Muscle of leg (tissue), 11 donors: Measurements from ENCODE around the gene UGP2. TPM values are rescaled to one million over a fixed set of nuclear protein-coding genes. Genes with fewer than 3 reads are reported as not detected.

Experiments used
- DNase-seq: peaks from one replicate; pipeline ENCODE4 v3.0.0; 2013
- H3K27ac ChIP-seq: one replicate; pipeline ENCODE4 v1.5.1; 2013; ENCODE audit warnings: mild to moderate bottlenecking, low read length, control low read depth
- H3K27me3 ChIP-seq: one replicate; pipeline ENCODE4 v1.6.1; 2013; ENCODE audit warnings: low read length; ENCODE audit not compliant: control insufficient read depth, insufficient read depth
- H3K36me3 ChIP-seq: one replicate; pipeline ENCODE4 v1.6.1; 2013; ENCODE audit warnings: low read length; ENCODE audit not compliant: control insufficient read depth, insufficient read depth
- H3K4me1 ChIP-seq: one replicate; pipeline ENCODE4 v1.6.1; 2013; ENCODE audit warnings: low read length; ENCODE audit not compliant: control insufficient read depth, insufficient read depth
- H3K4me3 ChIP-seq: one replicate; pipeline ENCODE4 v1.5.1; 2013; ENCODE audit warnings: low read length, control low read depth
- H3K9me3 ChIP-seq: replicated peaks from 2 replicates; pipeline ENCODE4 v1.6.1; 2013; ENCODE audit warnings: low read depth, low read length; ENCODE audit not compliant: control insufficient read depth
- WGBS: methylation state at CpG from one replicate; pipeline ENCODE4 v1.1.5; 2013; ENCODE audit warnings: missing lambda C conversion rate; ENCODE audit not compliant: insufficient coverage; 5-methylcytosine and 5-hydroxymethylcytosine counted together
- polyA plus RNA-seq, 8 donors: library from polyadenylated mRNA; unstranded; fragments of 120-200 nt; gene quantifications; one replicate each; pipeline versions ENCODE4 v1.2.1 to v1.2.3, GENCODE V29; 2013; ENCODE audit warnings: inconsistent platforms in 1 of 8, low replicate concordance in 1 of 8; ENCODE audit not compliant: insufficient read length in 8 of 8, insufficient read depth in 1 of 8
- total RNA-seq: library from RNA; stranded (reverse); fragments of 120-200 nt; gene quantifications from one replicate; pipeline ENCODE4 v1.2.4, GENCODE V29; 2013

UGP2 gene
- total and polyA plus RNA-seq, 9 donors: 214 to 305 (median 277) TPM

GRCh38 chr2:63888053-63888452 is 46.4 kb downstream of the UGP2 start:
- Histone ChIP-seq H3K9me3 (no peaks in the 10 kb centered on the region), H3K4me1 (peaks cover 3% of the 10 kb centered on the region), H3K27me3 (no peaks in the 10 kb centered on the region), H3K27ac (no peak overlapping the region), H3K36me3 (peaks cover 35% of the 10 kb centered on the region), H3K4me3 (no peak overlapping the region)
- DNase-seq: no peak
- 90% methylated on average over 1 of the region's 2 CpGs for WGBS

GRCh38 chr2:63888490-63889402 is 47.0 kb downstream of the UGP2 start:
- peak; percentile 56 for DNase-seq

GRCh38 chr2:63890678-63891077 is 49.0 kb downstream of the UGP2 start:
- H3K9me3 ChIP-seq: no peaks in the 10 kb centered on the region
- no peak overlapping the region for H3K27ac ChIP-seq
- H3K27me3 ChIP-seq: no peaks in the 10 kb centered on the region
- peaks cover 3% of the 10 kb centered on the region for H3K4me1 ChIP-seq
- WGBS: no CpG with 5 or more reads among the region's 2 CpGs
- no peak for DNase-seq
- no peak overlapping the region for H3K4me3 ChIP-seq
- H3K36me3 ChIP-seq: peaks cover 28% of the 10 kb centered on the region

More at GRCh38 chr2:63888490-63889402, 47.0 kb downstream of the UGP2 start:
- no peaks in the 10 kb centered on the region for H3K27me3 ChIP-seq
- H3K4me3 ChIP-seq: no peak overlapping the region
- no peak overlapping the region for H3K27ac ChIP-seq
- no peaks in the 10 kb centered on the region for H3K9me3 ChIP-seq
- peaks cover 31% of the 10 kb centered on the region for H3K36me3 ChIP-seq
- H3K4me1 ChIP-seq: peaks cover 3% of the 10 kb centered on the region
- WGBS: 93% methylated on average over 4 of the region's 6 CpGs

- no peak overlapping the region for H3K27ac ChIP-seq
- peaks cover 27% of the 10 kb centered on the region for H3K36me3 ChIP-seq
- no peak for DNase-seq
- peaks cover 3% of the 10 kb centered on the region for H3K4me1 ChIP-seq
- H3K4me3 ChIP-seq: no peak overlapping the region
- H3K27me3 ChIP-seq: no peaks in the 10 kb centered on the region
- H3K9me3 ChIP-seq: no peaks in the 10 kb centered on the region
- no CpG with 5 or more reads among the region's 1 CpG for WGBS
Measured at GRCh38 chr2:63891488-63892030, 49.9 kb downstream of the UGP2 start.

- Histone ChIP-seq H3K9me3 (no peaks in the 10 kb centered on the region), H3K4me1 (peaks cover 3% of the 10 kb centered on the region), H3K27me3 (no peaks in the 10 kb centered on the region), H3K4me3 (no peak overlapping the region), H3K27ac (no peak overlapping the region), H3K36me3 (peaks cover 19% of the 10 kb centered on the region)
- 29% methylated on average over 1 of the region's 2 CpGs for WGBS
- peak; percentile 31 for DNase-seq
Measured at GRCh38 chr2:63893163-63893562, 51.5 kb downstream of the UGP2 start.

- Histone ChIP-seq H3K27me3 (no peaks in the 10 kb centered on the region), H3K36me3 (peaks cover 16% of the 10 kb centered on the region), H3K4me1 (no peaks in the 10 kb centered on the region), H3K4me3 (no peak overlapping the region), H3K27ac (no peak overlapping the region), H3K9me3 (no peaks in the 10 kb centered on the region)
- WGBS: no CpG with 5 or more reads among the region's 1 CpG
- DNase-seq: no peak
Measured at GRCh38 chr2:63894167-63894566, 52.5 kb downstream of the UGP2 start.

- no peaks in the 10 kb centered on the region for H3K4me1 ChIP-seq
- peaks cover 17% of the 10 kb centered on the region for H3K36me3 ChIP-seq
- no peak overlapping the region for H3K27ac ChIP-seq
- WGBS: 67% methylated on average over 1 of the region's 5 CpGs
- H3K27me3 ChIP-seq: no peaks in the 10 kb centered on the region
- H3K9me3 ChIP-seq: peaks cover 13% of the 10 kb centered on the region
- DNase-seq: no peak
- H3K4me3 ChIP-seq: no peak overlapping the region
Measured at GRCh38 chr2:63898839-63899238, 57.1 kb downstream of the UGP2 start.

GRCh38 chr2:63899639-63900038 is 57.9 kb downstream of the UGP2 start:
- H3K27ac ChIP-seq: no peak overlapping the region
- DNase-seq: no peak
- H3K4me3 ChIP-seq: no peak overlapping the region
- H3K4me1 ChIP-seq: no peaks in the 10 kb centered on the region
- H3K36me3 ChIP-seq: peaks cover 17% of the 10 kb centered on the region
- peaks cover 13% of the 10 kb centered on the region for H3K9me3 ChIP-seq
- WGBS: 88% methylated on average over 1 of the region's 1 CpG
- H3K27me3 ChIP-seq: no peaks in the 10 kb centered on the region

GRCh38 chr2:63902149-63902548 is 60.5 kb downstream of the UGP2 start:
- H3K4me3 ChIP-seq: no peak overlapping the region
- no peak for DNase-seq
- peaks cover 14% of the 10 kb centered on the region for H3K9me3 ChIP-seq
- no peaks in the 10 kb centered on the region for H3K27me3 ChIP-seq
- no peak overlapping the region for H3K27ac ChIP-seq
- H3K4me1 ChIP-seq: no peaks in the 10 kb centered on the region
- H3K36me3 ChIP-seq: peaks cover 17% of the 10 kb centered on the region

GRCh38 chr2:63903003-63903402 is 61.3 kb downstream of the UGP2 start:
- WGBS: no CpG with 5 or more reads among the region's 2 CpGs
- peaks cover 19% of the 10 kb centered on the region for H3K36me3 ChIP-seq

More at GRCh38 chr2:63903003-63903402, 61.3 kb downstream of the UGP2 start:
- no peak overlapping the region for H3K4me3 ChIP-seq
- no peak for DNase-seq
- peaks cover 14% of the 10 kb centered on the region for H3K9me3 ChIP-seq
- H3K27ac ChIP-seq: no peak overlapping the region
- no peaks in the 10 kb centered on the region for H3K27me3 ChIP-seq
- no peaks in the 10 kb centered on the region for H3K4me1 ChIP-seq
